ENCODE results near the gene FUT1. TPM values are rescaled to one million over a fixed set of nuclear protein-coding genes. Genes with fewer than 3 reads are reported as not detected.
"Not testable (repeated sequence)": the region's sequence is repeated elsewhere in the genome, so short reads cannot be mapped to it uniquely, and the experiment has no call there.

FUT1 gene
- total RNA-seq, 1 donor from 2014 or later: 6.4 TPM

GRCh38 chr19:48718711-48719231 lies 33.7 kb downstream of the FUT1 start:
- DNase-seq (ENCODE audit: extremely low read depth, low read depth, low spot score): no peak

GRCh38 chr19:48718106-48718505 lies 34.3 kb downstream of the FUT1 start:
- not testable (repeated sequence) for DNase-seq (ENCODE audit: extremely low read depth, low read depth, low spot score)

GRCh38 chr19:48716562-48717291 lies 35.7 kb downstream of the FUT1 start:
- no peak for DNase-seq (ENCODE audit: extremely low read depth, low read depth, low spot score)

- DNase-seq (ENCODE audit: extremely low read depth, low read depth, low spot score): no peak
These were observed 36.7 kb downstream of the FUT1 start for GRCh38 chr19:48715681-48716171.

GRCh38 chr19:48714759-48715675 lies 37.4 kb downstream of the FUT1 start:
- no peak for DNase-seq (ENCODE audit: extremely low read depth, low read depth, low spot score)

- DNase-seq (ENCODE audit: extremely low read depth, low read depth, low spot score): peak; percentile 96
These were observed 38.3 kb downstream of the FUT1 start for GRCh38 chr19:48713864-48714755.

GRCh38 chr19:48713041-48713863 lies 39.2 kb downstream of the FUT1 start:
- DNase-seq (ENCODE audit: extremely low read depth, low read depth, low spot score): no peak

- no peak for DNase-seq (ENCODE audit: extremely low read depth, low read depth, low spot score)
These were observed 41.3 kb downstream of the FUT1 start for GRCh38 chr19:48711106-48711662.

GRCh38 chr19:48708471-48708870 lies 44.0 kb downstream of the FUT1 start:
- DNase-seq (ENCODE audit: extremely low read depth, low read depth, low spot score): no peak

GRCh38 chr19:48705431-48705830 lies 47.0 kb downstream of the FUT1 start:
- DNase-seq (ENCODE audit: extremely low read depth, low read depth, low spot score): no peak

- no peak for DNase-seq (ENCODE audit: extremely low read depth, low read depth, low spot score)
These were observed 49.1 kb downstream of the FUT1 start for GRCh38 chr19:48703316-48703715.

GRCh38 chr19:48702701-48703100 lies 49.7 kb downstream of the FUT1 start:
- DNase-seq (ENCODE audit: extremely low read depth, low read depth, low spot score): no peak

- DNase-seq (ENCODE audit: extremely low read depth, low read depth, low spot score): no peak
These were observed 54.4 kb downstream of the FUT1 start for GRCh38 chr19:48698046-48698445.

Other genes starting within 250 kb of the FUT1 start
- gene LMTK3, start 240.8 kb downstream of the FUT1 start, total RNA-seq: not detected in 2 replicates
- gene SULT2B1, start 200.5 kb downstream of the FUT1 start, total RNA-seq: 0.19 TPM in 1 of 2 replicates, not detected in the other
- not detected in 2 replicates for gene SPACA4, start 145.9 kb downstream of the FUT1 start, total RNA-seq
- not detected in 2 replicates for gene FAM83E, start 137.6 kb downstream of the FUT1 start, total RNA-seq
- gene RPL18, start 133.5 kb downstream of the FUT1 start, total RNA-seq: 1,686 and 2,007 TPM in 2 replicates
- 8.9 and 21.2 TPM in 2 replicates for gene SPHK2, start 133.1 kb downstream of the FUT1 start, total RNA-seq
- 2.9 and 4.1 TPM in 2 replicates for gene DBP, start 115.3 kb downstream of the FUT1 start, total RNA-seq
- gene CA11, start 106.5 kb downstream of the FUT1 start, total RNA-seq: 2.6 and 3.2 TPM in 2 replicates
- gene NTN5, start 79.6 kb downstream of the FUT1 start, total RNA-seq: 1.4 and 1.8 TPM in 2 replicates
- gene FUT2, start 56.7 kb downstream of the FUT1 start, total RNA-seq: not detected in 2 replicates
- 0.29 and 1.6 TPM in 2 replicates for gene MAMSTR, start 32.9 kb downstream of the FUT1 start, total RNA-seq
- 153 and 158 TPM in 2 replicates for gene RASIP1, start 12.0 kb downstream of the FUT1 start, total RNA-seq
- gene IZUMO1, start 5.7 kb downstream of the FUT1 start, total RNA-seq: not detected in 2 replicates
- not detected in 2 replicates for gene FGF21, start 2.9 kb upstream of the FUT1 start, total RNA-seq
- 53.3 and 71.8 TPM in 2 replicates for gene BCAT2, start 58.4 kb upstream of the FUT1 start, total RNA-seq
- gene HSD17B14, start 83.8 kb upstream of the FUT1 start, total RNA-seq: 38.8 and 39.6 TPM in 2 replicates
- 2.4 and 4.0 TPM in 2 replicates for gene PLEKHA4, start 116.0 kb upstream of the FUT1 start, total RNA-seq
- 74.2 and 82.8 TPM in 2 replicates for gene PPP1R15A, start 119.8 kb upstream of the FUT1 start, total RNA-seq
- 0.19 TPM in 1 of 2 replicates, not detected in the other for gene TULP2, start 146.1 kb upstream of the FUT1 start, total RNA-seq
- gene NUCB1, start 147.7 kb upstream of the FUT1 start, total RNA-seq: 446 and 494 TPM in 2 replicates
- gene DHDH, start 181.1 kb upstream of the FUT1 start, total RNA-seq: not detected in 2 replicates
- 208 and 237 TPM in 2 replicates for gene BAX, start 202.2 kb upstream of the FUT1 start, total RNA-seq
- 2,985 and 5,472 TPM in 2 replicates for gene FTL, start 212.7 kb upstream of the FUT1 start, total RNA-seq
- gene GYS1, start 240.7 kb upstream of the FUT1 start, total RNA-seq: 40.0 and 41.5 TPM in 2 replicates
- gene RUVBL2, start 241.2 kb upstream of the FUT1 start, total RNA-seq: 132 and 133 TPM in 2 replicates

Data from glomerular endothelial cell (primary cell).